Immature natural killer cell (primary cell): ENCODE data around the gene SRRM1. TPM values are rescaled to one million over a fixed set of nuclear protein-coding genes. Genes with fewer than 3 reads are reported as not detected.

Experiments
- DNase-seq, 3 donors: peaks; one replicate each; pipeline ENCODE4 v3.0.0; 2022; ENCODE audit warnings: mixed read lengths in 1 of 3
- H3K27ac Mint-ChIP-seq, 6 donors: one replicate each; pipeline ENCODE4 v1.8.0; 2020; ENCODE audit warnings: mixed read lengths in 6 of 6, mild to moderate bottlenecking in 5 of 6, inconsistent platforms in 4 of 6, moderate library complexity in 3 of 6
- H3K27me3 Mint-ChIP-seq, 3 donors: one replicate each; pipeline ENCODE4 v1.8.0; 2020 to 2021; ENCODE audit warnings: low read depth in 3 of 3, mild to moderate bottlenecking in 3 of 3, mixed read lengths in 3 of 3, moderate library complexity in 3 of 3, inconsistent platforms in 1 of 3
- H3K36me3 Mint-ChIP-seq, 3 donors: one replicate each; pipeline ENCODE4 v1.8.0; 2020; ENCODE audit warnings: mixed read lengths in 3 of 3, inconsistent platforms in 2 of 3, mild to moderate bottlenecking in 2 of 3
- H3K4me1 Mint-ChIP-seq, 2 donors: one replicate each; pipeline ENCODE4 v1.8.0; 2020; ENCODE audit warnings: inconsistent platforms in 2 of 2, mild to moderate bottlenecking in 2 of 2, mixed read lengths in 2 of 2, moderate library complexity in 1 of 2
- H3K4me3 Mint-ChIP-seq, 5 donors: one replicate each; pipeline ENCODE4 v1.8.0; 2020; ENCODE audit warnings: mild to moderate bottlenecking in 5 of 5, mixed read lengths in 5 of 5, inconsistent platforms in 3 of 5, moderate library complexity in 3 of 5
- H3K9me3 Mint-ChIP-seq, 6 donors: one replicate each; pipeline ENCODE4 v1.8.0; 2020; ENCODE audit warnings: mild to moderate bottlenecking in 6 of 6, mixed read lengths in 6 of 6, inconsistent platforms in 4 of 6, moderate library complexity in 3 of 6
- polyA plus RNA-seq, 3 donors: library from polyadenylated mRNA; unstranded; fragments of 300-500 nt; fragmentation: Illumina TruSeq; gene quantifications; one replicate each; pipeline ENCODE4 v1.2.3, GENCODE V29; 2021

Gene SRRM1
- polyA plus RNA-seq = 100 to 1,000 TPM in 2 of 3 donors, 10 to 100 TPM in 1; 41.4 to 266 (median 103) TPM

- DNase-seq = peak; percentile 99
- Mint-ChIP-seq H3K36me3 (peaks cover 3 to 17% (median 13%) of the 10 kb centered on the region in 3 donors), H3K9me3 (no peaks in the 10 kb centered on the region), H3K27ac (peak within 1 kb of the TSS; percentile 97 to 100 (median 99)), H3K27me3 (peaks cover 13 to 17% (median 13%) of the 10 kb centered on the region in 3 donors), H3K4me3 (peak within 1 kb of the TSS; percentile 90 to 96 (median 93)), H3K4me1 (peaks cover 29 to 50% of the 10 kb centered on the region in 2 donors)
Measured at GRCh38 chr1:24642481-24643362, at the start of gene SRRM1. TSS of gene SRRM1 (plus strand) at chr1:24643302. CDS start at chr1:24643327, 25 bp downstream.

GRCh38 chr1:24594328-24594598 is 48.8 kb upstream of the SRRM1 start:
- H3K4me1 Mint-ChIP-seq = no peaks in the 10 kb centered on the region
- no peaks in the 10 kb centered on the region for H3K9me3 Mint-ChIP-seq
- no peaks in the 10 kb centered on the region for H3K36me3 Mint-ChIP-seq
- no peak for DNase-seq
- peaks cover 0 to 5% (median 1%) of the 10 kb centered on the region in 3 donors for H3K27me3 Mint-ChIP-seq
- H3K27ac Mint-ChIP-seq = no peak overlapping the region
- no peak overlapping the region for H3K4me3 Mint-ChIP-seq

GRCh38 chr1:24596401-24596880 is 46.7 kb upstream of the SRRM1 start:
- H3K4me1 Mint-ChIP-seq = no peaks in the 10 kb centered on the region
- H3K9me3 Mint-ChIP-seq = no peaks in the 10 kb centered on the region
- no peaks in the 10 kb centered on the region for H3K36me3 Mint-ChIP-seq
- no peak overlapping the region for H3K27ac Mint-ChIP-seq
- no peak overlapping the region for H3K4me3 Mint-ChIP-seq
- H3K27me3 Mint-ChIP-seq = peaks cover under 1 to 3% (median 1%) of the 10 kb centered on the region in 3 donors
- DNase-seq = no peak

- Mint-ChIP-seq H3K27me3 (peaks cover 1 to 3% (median 3%) of the 10 kb centered on the region in 3 donors), H3K9me3 (no peaks in the 10 kb centered on the region), H3K27ac (no peak overlapping the region), H3K4me1 (no peaks in the 10 kb centered on the region), H3K4me3 (no peak overlapping the region), H3K36me3 (no peaks in the 10 kb centered on the region)
- DNase-seq = no peak
Measured at GRCh38 chr1:24599265-24599664, 43.8 kb upstream of the SRRM1 start.

- Mint-ChIP-seq H3K27ac (no peak overlapping the region), H3K9me3 (no peaks in the 10 kb centered on the region), H3K4me1 (no peaks in the 10 kb centered on the region), H3K4me3 (no peak overlapping the region), H3K27me3 (peaks cover 0 to 3% (median 3%) of the 10 kb centered on the region in 3 donors), H3K36me3 (no peaks in the 10 kb centered on the region)
- no peak for DNase-seq
Measured at GRCh38 chr1:24600551-24600950, 42.6 kb upstream of the SRRM1 start.

GRCh38 chr1:24605534-24606295 is 37.4 kb upstream of the SRRM1 start:
- peaks cover 2 to 8% (median 3%) of the 10 kb centered on the region in 3 donors for H3K27me3 Mint-ChIP-seq
- no peaks in the 10 kb centered on the region for H3K4me1 Mint-ChIP-seq
- no peaks in the 10 kb centered on the region for H3K9me3 Mint-ChIP-seq
- no peak for DNase-seq
- no peak overlapping the region for H3K27ac Mint-ChIP-seq
- H3K4me3 Mint-ChIP-seq = no peak overlapping the region
- no peaks in the 10 kb centered on the region for H3K36me3 Mint-ChIP-seq

- Mint-ChIP-seq H3K36me3 (no peaks in the 10 kb centered on the region), H3K4me3 (no peak overlapping the region), H3K27ac (no peak overlapping the region), H3K9me3 (no peaks in the 10 kb centered on the region), H3K4me1 (no peaks in the 10 kb centered on the region), H3K27me3 (peaks cover 0 to 8% (median 3%) of the 10 kb centered on the region in 3 donors)
- DNase-seq = no peak
Measured at GRCh38 chr1:24606296-24606605, 36.9 kb upstream of the SRRM1 start.

GRCh38 chr1:24606621-24607020 is 36.5 kb upstream of the SRRM1 start:
- Mint-ChIP-seq H3K36me3 (no peaks in the 10 kb centered on the region), H3K4me1 (no peaks in the 10 kb centered on the region), H3K4me3 (no peak overlapping the region), H3K27ac (no peak overlapping the region), H3K27me3 (peaks cover 0 to 8% (median under 1%) of the 10 kb centered on the region in 3 donors), H3K9me3 (no peaks in the 10 kb centered on the region)
- DNase-seq = no peak

GRCh38 chr1:24609949-24610517 is 33.1 kb upstream of the SRRM1 start:
- H3K27me3 Mint-ChIP-seq = peaks cover 0 to 8% (median 4%) of the 10 kb centered on the region in 3 donors
- no peak for DNase-seq
- H3K4me3 Mint-ChIP-seq = no peak overlapping the region
- no peaks in the 10 kb centered on the region for H3K36me3 Mint-ChIP-seq
- no peaks in the 10 kb centered on the region for H3K4me1 Mint-ChIP-seq
- no peaks in the 10 kb centered on the region for H3K9me3 Mint-ChIP-seq
- H3K27ac Mint-ChIP-seq = no peak overlapping the region

- Mint-ChIP-seq H3K27me3 (peaks cover 0 to 27% (median 10%) of the 10 kb centered on the region in 3 donors), H3K4me3 (no peak overlapping the region), H3K4me1 (no peaks in the 10 kb centered on the region), H3K27ac (no peak overlapping the region), H3K36me3 (no peaks in the 10 kb centered on the region), H3K9me3 (peaks cover 0 to 3% (median 0%) of the 10 kb centered on the region in 6 donors)
- no peak for DNase-seq
Measured at GRCh38 chr1:24619376-24619775, 23.7 kb upstream of the SRRM1 start.

- no peak for DNase-seq
- Mint-ChIP-seq H3K36me3 (no peaks in the 10 kb centered on the region), H3K9me3 (peaks cover 0 to 3% (median 0%) of the 10 kb centered on the region in 6 donors), H3K27me3 (peaks cover 0 to 24% (median 10%) of the 10 kb centered on the region in 3 donors), H3K4me3 (no peak overlapping the region), H3K4me1 (no peaks in the 10 kb centered on the region), H3K27ac (no peak overlapping the region)
Measured at GRCh38 chr1:24620678-24621077, 22.4 kb upstream of the SRRM1 start.

- no peak for DNase-seq
- Mint-ChIP-seq H3K36me3 (no peaks in the 10 kb centered on the region), H3K4me3 (no peak overlapping the region), H3K27ac (no peak overlapping the region), H3K9me3 (peaks cover 0 to 3% (median 0%) of the 10 kb centered on the region in 6 donors), H3K4me1 (no peaks in the 10 kb centered on the region), H3K27me3 (peaks cover 0 to 26% (median 10%) of the 10 kb centered on the region in 3 donors)
Measured at GRCh38 chr1:24621121-24621520, 22.0 kb upstream of the SRRM1 start.

- Mint-ChIP-seq H3K4me1 (no peaks in the 10 kb centered on the region), H3K27ac (no peak overlapping the region), H3K9me3 (peaks cover 0 to 3% (median 0%) of the 10 kb centered on the region in 6 donors), H3K4me3 (no peak overlapping the region), H3K36me3 (no peaks in the 10 kb centered on the region), H3K27me3 (peaks cover 0 to 18% (median 10%) of the 10 kb centered on the region in 3 donors)
- no peak for DNase-seq
Measured at GRCh38 chr1:24622218-24622617, 20.9 kb upstream of the SRRM1 start.

GRCh38 chr1:24632832-24633175 is 10.3 kb upstream of the SRRM1 start:
- no peaks in the 10 kb centered on the region for H3K9me3 Mint-ChIP-seq
- no peak overlapping the region for H3K4me3 Mint-ChIP-seq
- H3K27me3 Mint-ChIP-seq = peaks cover 6 to 10% (median 7%) of the 10 kb centered on the region in 3 donors
- H3K36me3 Mint-ChIP-seq = no peaks in the 10 kb centered on the region
- H3K27ac Mint-ChIP-seq = no peak overlapping the region
- H3K4me1 Mint-ChIP-seq = no peaks in the 10 kb centered on the region
- DNase-seq = no peak
